ENCODE measurements around the gene RGL1.

Gene RGL1

GRCh38 chr1:183824291-183824690 is 19.4 kb downstream of the RGL1 start:
- no peak for DNase-seq

GRCh38 chr1:183827801-183828200 is 22.9 kb downstream of the RGL1 start:
- no peak for DNase-seq

DNA sequence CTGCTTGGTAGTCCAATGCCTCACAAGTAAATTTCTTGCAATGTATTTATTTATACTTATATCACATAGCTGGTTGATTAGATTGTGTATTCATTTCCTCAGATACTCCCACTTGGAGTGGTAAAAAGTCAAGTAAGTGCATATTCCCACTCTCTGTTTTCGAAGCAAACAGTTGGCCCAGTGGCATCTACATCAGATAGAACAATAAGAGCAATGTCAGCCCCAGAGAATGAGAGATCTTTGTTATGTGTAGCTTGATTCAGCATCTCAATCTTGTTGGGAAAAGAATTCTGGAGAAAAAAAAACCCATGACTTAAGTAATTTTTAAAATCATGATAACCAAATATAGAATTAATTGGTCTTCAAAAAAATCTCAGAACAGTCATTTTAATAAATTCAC is 25.5 kb downstream of the RGL1 start:
- DNase-seq = no peak

- no peak for DNase-seq
These were observed 26.4 kb downstream of the RGL1 start for GRCh38 chr1:183831311-183831710.

GRCh38 chr1:183832459-183832858 is 27.5 kb downstream of the RGL1 start:
- no peak for DNase-seq

DNA sequence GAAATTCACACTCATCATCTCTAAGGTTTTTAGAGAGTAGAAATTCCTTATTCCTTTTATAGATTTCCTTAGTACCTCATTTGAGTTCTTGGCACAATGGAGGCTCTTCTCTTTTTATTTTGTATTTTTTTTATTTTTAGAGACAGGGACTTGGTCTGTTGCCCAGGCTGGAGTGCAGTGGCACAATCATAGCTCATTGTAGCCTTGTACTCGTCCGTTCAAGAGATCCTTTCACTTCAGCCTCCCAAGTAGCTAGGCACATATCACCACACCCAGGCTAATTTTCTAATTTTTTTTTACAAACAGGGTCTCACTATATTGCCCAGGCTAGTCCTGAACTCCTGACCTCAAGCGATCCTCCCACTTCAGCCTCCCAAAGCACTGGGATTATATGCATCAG is 29.6 kb downstream of the RGL1 start:
- DNase-seq = no peak

GRCh38 chr1:183836598-183836997 is 31.7 kb downstream of the RGL1 start:
- DNase-seq = no peak

DNA sequence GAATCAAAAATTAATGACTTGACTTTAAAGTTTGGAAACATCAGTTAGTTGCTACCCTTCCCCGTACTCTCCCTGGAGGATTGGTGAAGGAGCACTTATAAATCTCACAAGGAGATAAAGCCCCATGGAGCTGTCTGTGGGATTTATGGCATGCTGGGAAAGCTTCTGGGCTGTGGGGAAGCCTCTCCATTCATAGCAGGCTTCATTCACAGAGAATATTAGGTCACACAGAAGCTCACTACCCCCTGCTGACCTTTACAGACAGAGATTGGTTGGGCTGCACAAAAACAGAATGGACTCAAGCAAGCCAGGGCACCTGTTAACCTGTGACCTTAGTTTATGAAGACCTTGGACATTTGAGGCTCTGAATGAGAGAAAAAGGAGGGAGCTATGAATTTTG is 32.1 kb downstream of the RGL1 start:
- no peak for DNase-seq

DNA sequence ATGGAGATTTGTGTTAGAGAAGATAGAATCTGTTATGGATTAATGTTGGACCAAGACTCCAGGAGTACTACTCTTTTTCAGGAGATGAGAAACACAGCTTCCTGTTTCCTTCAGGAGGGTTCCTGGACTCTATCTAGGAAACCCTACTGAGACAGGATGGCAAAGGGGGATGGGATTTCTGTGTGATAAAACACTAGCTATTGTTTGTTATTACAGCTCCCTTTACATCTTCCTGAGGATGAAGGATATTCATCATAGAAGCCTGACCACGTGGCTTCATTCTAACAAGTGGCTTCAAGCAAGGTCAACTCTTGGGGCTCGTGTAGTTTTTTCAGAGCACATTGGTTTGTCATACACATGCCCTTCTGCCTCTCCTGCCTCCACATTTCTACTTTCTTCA is 33.3 kb downstream of the RGL1 start:
- DNase-seq = no peak

DNA sequence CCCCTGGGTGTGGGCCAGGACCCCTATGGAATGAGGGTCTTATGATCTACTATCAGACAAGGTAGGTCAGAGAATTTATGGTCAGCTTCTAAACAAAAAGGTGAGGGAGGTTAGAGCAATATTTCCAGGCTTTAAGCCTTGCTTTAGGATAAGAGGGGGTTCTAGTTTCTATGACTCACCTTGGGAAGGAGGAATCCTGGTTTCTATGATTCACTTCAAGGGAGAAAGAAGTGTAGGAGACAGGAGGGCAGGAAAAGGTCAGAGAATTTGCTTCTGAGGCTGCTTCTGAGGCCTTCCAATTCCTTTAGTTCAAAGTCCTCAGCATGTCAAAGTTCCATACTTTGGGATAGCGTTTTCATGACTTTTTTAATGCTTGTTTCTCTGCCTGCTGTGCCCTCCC is 35.2 kb downstream of the RGL1 start:
- DNase-seq = no peak

- DNase-seq = no peak
These were observed 36.6 kb downstream of the RGL1 start for GRCh38 chr1:183841550-183841949.

DNA sequence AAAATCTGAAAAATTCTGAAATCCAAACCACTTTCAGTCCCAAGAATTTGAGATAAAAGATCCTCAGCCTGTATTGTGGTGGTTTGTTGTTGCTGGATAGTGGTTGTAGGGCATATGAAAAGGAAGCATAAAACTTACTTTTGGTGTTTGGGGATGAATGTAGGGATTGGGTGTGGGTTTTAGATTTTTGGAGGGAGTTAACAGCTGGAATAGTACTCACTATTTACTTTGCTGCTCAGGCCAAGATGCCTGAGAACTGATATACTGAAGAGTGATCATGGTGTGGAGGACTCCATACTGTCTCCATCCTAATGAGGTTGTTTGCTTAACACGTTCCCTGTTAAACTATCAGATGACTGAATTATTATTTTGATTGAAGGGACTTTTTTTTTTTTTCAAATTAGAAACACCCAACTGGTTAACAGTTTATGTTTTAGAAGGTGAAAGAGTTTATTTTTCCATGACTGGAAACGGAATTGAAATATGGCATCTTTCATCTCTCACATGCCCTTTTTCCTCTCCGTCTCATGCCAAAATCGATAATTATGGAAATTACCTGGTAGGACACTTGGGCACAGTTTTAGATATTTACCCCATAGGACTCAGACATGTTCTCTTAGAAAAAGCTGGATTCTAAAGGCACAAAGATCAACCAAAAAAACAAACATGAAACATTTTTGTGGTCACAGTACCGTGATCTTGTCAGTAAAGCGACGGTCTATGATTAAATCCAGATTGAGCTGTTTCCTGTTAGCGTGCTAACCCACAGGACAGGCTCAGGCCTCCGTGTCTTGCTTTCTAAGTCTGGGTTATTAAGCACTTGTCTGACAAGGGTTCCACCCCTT is 37.3 kb downstream of the RGL1 start:
- DNase-seq = peak in 1 of 2 donors; percentile 12

GRCh38 chr1:183842795-183843144 is 37.9 kb downstream of the RGL1 start:
- no peak for DNase-seq

GRCh38 chr1:183844806-183845205 is 39.9 kb downstream of the RGL1 start:
- no peak for DNase-seq

DNA sequence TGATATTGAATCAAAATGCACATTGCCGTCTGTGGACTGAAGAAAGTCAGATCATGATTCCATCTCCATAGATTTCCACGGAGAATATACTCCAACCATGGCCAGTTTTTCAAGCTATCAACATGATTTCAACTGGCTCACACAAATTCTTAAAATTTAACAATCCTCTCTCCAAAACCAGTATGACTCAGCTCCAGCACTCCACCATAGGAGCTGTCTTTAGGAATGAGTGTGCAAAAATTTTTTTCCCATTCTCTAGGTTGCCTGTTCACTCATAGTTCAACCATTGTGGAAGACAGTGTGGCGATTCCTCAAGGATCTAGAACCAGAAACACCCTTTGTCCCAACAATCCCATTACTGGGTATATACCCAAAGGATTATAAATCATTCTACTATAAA is 40.8 kb downstream of the RGL1 start:
- DNase-seq = no peak

GRCh38 chr1:183847641-183848040 is 42.7 kb downstream of the RGL1 start:
- DNase-seq = no peak

DNA sequence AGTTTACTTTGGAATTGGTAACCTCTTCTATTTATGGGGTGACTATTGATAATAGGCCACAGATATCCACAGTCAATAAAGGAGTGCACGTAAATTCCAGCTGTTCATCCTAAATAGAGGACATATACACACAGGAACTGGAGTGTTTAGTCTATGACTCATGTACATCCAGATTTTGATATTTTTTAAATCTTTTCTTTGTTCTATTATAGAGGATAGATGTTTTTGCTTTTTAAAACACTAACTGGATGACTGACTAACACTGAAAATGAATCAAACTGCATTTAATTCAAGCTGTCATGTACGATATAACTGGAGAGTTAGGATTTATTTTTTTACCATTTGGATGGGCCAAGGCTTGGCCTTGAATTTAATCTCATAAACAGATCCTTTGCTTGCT is 45.9 kb downstream of the RGL1 start:
- no peak for DNase-seq

DNA sequence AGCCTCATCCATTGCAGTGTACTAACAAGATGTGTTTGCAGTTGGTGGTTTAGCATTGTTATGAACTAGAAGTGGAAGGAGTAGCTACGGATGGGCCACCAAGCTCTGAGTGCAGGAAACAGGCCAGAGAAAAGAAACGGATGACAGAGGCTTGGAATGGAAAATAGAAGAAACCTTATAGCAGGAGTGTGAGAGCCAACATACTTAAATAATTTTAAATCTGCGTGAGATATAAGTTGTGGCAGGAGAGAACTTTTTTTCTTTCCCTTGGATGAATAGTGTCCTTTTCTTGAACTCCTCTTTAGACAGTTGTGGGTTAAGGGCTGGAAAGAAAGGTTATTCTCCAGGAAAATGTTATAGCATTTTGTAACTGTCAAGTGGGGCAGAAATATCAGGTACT is 54.2 kb downstream of the RGL1 start:
- no peak for DNase-seq

DNA sequence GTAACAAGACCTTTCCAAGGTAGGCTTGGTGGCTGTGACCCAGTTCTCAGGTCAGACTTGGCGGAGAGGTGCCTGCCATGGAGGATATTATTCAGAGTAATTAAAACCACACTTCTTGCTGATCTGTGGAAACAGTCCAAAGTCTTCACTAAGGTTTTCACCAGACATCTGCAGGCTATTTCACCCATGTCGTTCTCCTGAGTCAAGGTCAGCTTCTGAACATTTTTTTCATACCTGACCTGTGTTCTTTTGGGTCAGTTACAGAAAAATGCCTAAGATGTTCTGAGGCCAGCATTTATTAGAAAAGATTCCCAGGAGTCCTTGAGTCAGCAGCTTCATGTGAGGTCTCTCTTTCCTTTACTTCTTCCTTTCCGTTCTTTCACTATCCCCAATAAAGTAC is 54.9 kb downstream of the RGL1 start:
- DNase-seq = no peak

DNA sequence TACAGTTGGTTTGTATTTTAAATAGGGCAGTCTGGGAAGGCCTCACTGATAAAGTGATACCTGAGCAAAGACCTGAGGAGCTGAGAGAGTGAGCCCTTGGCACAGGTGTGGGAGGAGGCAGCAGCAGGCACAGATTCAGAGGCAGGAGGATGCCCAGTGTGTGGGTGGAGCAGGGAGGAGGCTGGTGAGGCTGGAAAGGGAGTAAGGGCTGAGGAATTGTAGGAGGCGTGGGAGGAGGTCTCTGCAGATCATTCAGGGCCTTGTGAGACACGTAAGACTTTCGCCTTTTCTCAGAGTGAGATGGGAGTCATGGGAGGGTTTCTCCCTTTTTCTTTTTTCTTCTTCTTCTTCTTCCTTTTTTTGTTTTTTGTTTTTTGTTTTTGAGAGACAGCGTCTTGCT is 58.0 kb downstream of the RGL1 start:
- DNase-seq = no peak

DNA sequence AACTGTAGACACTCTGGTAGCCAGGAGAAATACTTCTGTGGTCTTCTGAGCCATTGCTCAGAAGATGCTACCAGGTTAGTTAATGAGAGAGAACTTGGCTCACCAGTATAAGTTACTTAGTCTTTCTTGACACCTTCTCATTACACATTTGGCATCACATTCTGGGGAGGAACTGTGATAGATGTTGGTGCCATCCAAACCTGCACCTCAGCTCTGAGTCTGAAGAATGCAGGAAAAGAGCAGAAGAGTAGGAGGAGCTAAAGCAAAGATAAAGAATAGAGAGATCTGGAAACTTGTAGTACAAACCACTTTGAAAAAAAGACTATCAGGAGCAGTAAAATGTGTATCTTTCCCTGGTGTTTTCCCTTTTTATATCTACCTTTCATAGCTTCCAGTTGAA is 58.9 kb downstream of the RGL1 start:
- DNase-seq = no peak

DNA sequence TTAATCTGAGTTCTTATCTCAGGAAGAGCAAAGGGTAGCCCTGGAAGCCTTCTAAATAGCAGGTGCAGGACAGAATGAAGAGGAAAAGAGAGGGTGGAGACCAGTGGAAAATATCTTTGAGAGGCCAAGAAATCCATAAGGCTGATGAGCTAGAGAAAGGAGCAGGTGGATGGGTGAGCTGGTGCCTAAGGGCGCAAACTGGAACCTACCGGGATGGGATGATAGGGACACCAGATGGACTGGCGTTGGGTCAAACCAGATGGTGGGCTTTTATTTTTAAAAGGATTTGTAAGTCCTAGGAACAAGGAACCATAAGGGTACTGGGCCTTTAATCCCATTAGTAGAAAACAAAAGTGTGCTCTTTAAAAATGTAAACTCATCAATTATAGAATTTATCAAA is 59.7 kb downstream of the RGL1 start:
- no peak for DNase-seq

- no peak for DNase-seq
These were observed 64.3 kb downstream of the RGL1 start for GRCh38 chr1:183869230-183869629.

- DNase-seq = no peak
These were observed 64.7 kb downstream of the RGL1 start for GRCh38 chr1:183869664-183870063.

DNA sequence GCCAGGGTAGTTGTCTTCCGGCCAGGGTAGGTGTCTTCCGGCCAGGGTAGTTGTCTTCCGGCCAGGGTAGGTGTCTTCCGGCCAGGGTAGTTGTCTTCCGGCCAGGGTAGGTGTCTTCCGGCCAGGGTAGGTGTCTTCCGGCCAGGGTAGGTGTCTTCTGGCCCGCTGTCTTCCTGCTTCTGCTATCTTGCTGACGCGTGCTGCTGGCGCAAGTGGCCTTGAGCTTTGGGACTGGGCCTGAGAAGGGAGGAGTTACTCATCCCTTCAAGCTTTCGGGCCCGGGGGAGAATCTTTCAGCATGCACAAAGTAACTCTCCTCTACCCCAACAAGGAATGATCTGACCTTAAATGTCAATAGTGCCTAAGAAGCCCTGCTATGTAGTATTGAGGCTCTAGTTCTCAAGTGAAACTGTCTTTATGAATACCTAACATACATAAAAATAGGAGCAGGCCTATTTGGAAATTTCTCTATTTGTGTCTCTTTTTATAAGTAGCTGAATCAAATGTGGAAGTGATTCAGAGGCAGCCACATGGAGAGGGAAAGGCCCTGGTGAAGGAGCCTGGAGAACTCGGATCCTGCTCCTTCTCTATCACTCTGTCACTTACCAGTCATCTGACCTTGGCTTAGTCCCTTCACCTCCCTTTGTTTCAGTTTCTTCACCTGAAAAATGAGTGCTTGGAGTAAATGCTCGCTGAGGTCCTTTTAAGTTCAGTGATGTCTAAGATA is 65.6 kb downstream of the RGL1 start:
- no peak for DNase-seq

Data from stimulated activated CD4-positive, alpha-beta T cell treated with anti-CD3 and anti-CD28 coated beads, Interleukin-2, amount 100 ng/mL, for 48 hours (primary cell).